ENCODE results near the gene ZNF536.

ZNF536 gene

GRCh38 chr19:30374865-30375552 is 2.8 kb downstream of the ZNF536 start:
- no peak for TF ChIP-seq CTCF (IDR thresholded peaks at IDR 0.05)
- no peak overlapping the region for H3K27ac ChIP-seq

DNA sequence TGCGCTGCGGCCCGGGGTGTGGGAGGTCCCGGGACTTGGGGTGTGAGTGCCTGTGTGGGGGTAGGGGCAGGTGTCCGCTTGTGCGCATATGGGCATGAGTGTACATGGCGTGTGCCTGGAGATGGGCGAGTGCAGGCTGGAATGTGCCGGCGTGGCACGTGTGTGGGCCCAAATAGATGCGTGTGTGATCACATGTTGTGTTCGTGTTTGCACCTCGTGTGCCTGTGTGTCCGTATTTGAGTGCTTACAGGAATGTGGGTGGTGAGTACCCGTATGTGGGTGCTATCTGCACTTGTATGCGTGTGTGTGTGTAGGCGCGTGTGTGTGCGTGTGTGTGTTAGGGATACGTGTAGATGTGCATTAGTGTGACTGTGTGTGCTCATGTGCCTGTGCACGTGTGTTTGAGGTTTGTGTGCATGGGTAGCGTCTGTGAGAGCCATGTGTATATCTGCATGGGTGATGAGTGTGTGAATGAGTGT is 3.4 kb downstream of the ZNF536 start:
- TF ChIP-seq CTCF (IDR thresholded peaks at IDR 0.05) (no peak), ZFX (IDR thresholded peaks at IDR 0.05; ENCODE audit: borderline replicate concordance) (no peak)
- H3K27ac ChIP-seq = no peak overlapping the region

DNA sequence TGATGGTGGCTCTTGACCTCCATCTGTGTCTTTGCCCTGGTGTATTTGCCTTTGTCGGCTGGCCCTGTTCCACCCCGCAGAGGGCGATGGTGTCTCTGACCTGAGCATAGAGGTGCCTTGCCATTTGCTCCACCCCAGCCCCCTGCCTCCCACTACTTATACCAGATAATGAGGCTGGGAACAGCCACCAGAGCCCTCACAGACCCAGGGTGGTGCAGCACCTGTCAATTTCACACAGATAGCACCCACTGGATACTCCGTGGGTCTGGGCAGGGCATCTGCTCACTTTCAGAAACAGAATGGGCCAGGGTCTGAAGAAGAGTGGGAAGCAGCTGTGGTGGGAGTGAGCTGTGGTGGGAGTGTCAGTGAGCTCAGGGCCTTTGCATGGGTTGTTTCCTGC is 4.1 kb downstream of the ZNF536 start:
- no peak overlapping the region for H3K27ac ChIP-seq
- TF ChIP-seq CTCF (IDR thresholded peaks at IDR 0.05) (no peak), ZFX (IDR thresholded peaks at IDR 0.05; ENCODE audit: borderline replicate concordance) (no peak)

- no peak for TF ChIP-seq ZFX (IDR thresholded peaks at IDR 0.05; ENCODE audit: borderline replicate concordance)
- H3K27ac ChIP-seq = no peak overlapping the region
Measured at GRCh38 chr19:30376826-30377425, 4.7 kb downstream of the ZNF536 start.

DNA sequence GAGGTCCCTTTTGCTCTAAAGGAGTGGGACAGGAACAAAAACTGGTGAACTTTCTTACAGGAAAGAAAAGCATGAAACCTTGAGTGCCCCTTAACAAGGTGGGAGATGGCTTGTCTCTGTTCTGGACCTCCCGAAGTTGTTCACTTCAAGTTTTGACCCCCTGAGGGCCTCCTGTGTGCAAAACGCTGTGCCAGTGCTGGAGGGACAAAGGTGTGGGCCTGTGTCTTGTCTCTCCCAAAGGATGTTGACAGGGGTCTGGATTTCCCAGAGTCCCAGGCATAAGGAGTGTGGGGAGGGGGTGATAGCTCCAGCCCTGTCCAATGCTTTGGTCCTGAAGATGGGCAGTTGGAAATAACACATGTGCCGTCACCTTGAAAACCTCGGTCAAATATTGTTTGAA is 6.5 kb downstream of the ZNF536 start:
- no peak overlapping the region for H3K27ac ChIP-seq
- TF ChIP-seq ZFX (IDR thresholded peaks at IDR 0.05; ENCODE audit: borderline replicate concordance) = no peak
- no peak for TF ChIP-seq CTCF (IDR thresholded peaks at IDR 0.05)

DNA sequence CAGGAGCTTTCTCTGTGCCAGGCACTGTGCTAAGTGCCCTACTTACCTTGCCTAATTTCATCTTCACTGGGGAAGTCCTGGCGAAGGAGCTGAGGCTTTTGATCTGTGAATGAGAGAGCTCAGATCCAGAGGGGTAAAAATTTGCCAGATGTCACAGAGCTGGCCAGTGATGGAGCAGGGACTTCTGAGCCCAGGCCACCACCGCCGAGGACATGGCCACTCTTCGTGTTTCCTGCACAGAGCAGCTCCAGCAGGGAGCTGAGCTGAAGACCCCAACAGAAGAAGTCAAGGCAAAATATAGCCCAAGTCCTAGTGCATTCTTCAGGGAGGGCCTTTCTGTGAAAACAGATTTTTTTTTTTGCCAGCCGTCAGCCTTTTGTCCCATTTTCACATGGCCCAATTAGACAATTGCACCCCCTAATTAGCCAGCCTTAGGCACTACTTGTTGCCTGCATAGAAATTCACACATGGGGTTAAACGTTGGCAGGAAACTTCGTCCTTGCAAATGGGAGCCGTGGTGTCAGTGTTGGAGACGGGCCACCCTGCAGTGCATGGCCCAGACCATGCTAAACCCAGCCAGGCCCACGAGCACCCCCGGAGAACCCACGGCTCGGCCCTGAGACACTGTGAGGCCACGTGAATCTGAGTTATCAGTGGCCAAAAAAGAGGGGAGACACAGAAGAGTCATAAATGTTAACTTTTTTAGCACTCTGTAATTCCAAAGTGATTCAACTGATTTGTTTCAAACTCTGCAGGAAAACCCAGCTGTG is 7.8 kb downstream of the ZNF536 start:
- TF ChIP-seq ZFX (IDR thresholded peaks at IDR 0.05; ENCODE audit: borderline replicate concordance) (no peak), CTCF (IDR thresholded peaks at IDR 0.05) (no peak)
- H3K27ac ChIP-seq = no peak overlapping the region

- TF ChIP-seq CTCF (IDR thresholded peaks at IDR 0.05) (no peak), ZFX (IDR thresholded peaks at IDR 0.05; ENCODE audit: borderline replicate concordance) (no peak)
Measured at GRCh38 chr19:30381366-30381765, 9.2 kb downstream of the ZNF536 start.

More at GRCh38 chr19:30381366-30381765, 9.2 kb downstream of the ZNF536 start:
- no peak overlapping the region for H3K27ac ChIP-seq
